ENCODE data around the gene FDXACB1. TPM values are rescaled to one million over a fixed set of nuclear protein-coding genes. Genes with fewer than 3 reads are reported as not detected.

The FDXACB1 gene
- total RNA-seq, 1 experiment from 2014 or later: 2.8 TPM

- H2AK5ac ChIP-seq (ENCODE audit: insufficient read length, low read length): no peak overlapping the region
- Mint-ChIP-seq H3K4me3 (no peak overlapping the region), H3K9me3 (no peaks in the 10 kb centered on the region), H3K27me3 (ENCODE audit: low read depth) (no peaks in the 10 kb centered on the region), H3K36me3 (ENCODE audit: insufficient read depth in 1 of 3, low read depth in 3 of 3) (peaks cover 2 to 21% (median 9%) of the 10 kb centered on the region in 3 experiments; a peak in 5 of 7 replicates), H3K4me1 (peaks cover under 1 to 3% of the 10 kb centered on the region in 2 experiments), H3K27ac (peak overlapping the region in 1 of 3 experiments; percentile 20; a peak in 1 of 7 replicates)
- H3K56ac ChIP-seq (ENCODE audit: insufficient read length, low read depth, low read length): no peak overlapping the region
- H3K4me1 ChIP-seq (ENCODE audit: insufficient read depth, low read length): no peaks in the 10 kb centered on the region
- no peaks in the 10 kb centered on the region for H3K79me1 ChIP-seq (ENCODE audit: insufficient read depth, low read depth, low read length, poor library complexity, severe bottlenecking)
- no peaks in the 10 kb centered on the region for H3K23me2 ChIP-seq (ENCODE audit: insufficient read length, low read depth, low read length, poor library complexity, severe bottlenecking)
- no peaks in the 10 kb centered on the region for H3K27me3 ChIP-seq (ENCODE audit: insufficient read depth, low read length)
- no peak overlapping the region for H4K91ac ChIP-seq (ENCODE audit: insufficient read length, low read depth, low read length)
- no peak overlapping the region for H2BK15ac ChIP-seq (ENCODE audit: low read depth, low read length)
- no peak overlapping the region for H2BK12ac ChIP-seq (ENCODE audit: insufficient read length, low read depth, low read length)
- H3K14ac ChIP-seq (ENCODE audit: insufficient read depth, low read length): no peak overlapping the region
- no peak overlapping the region for H2AFZ ChIP-seq (ENCODE audit: low read length)
- no peak overlapping the region for H3K4ac ChIP-seq (ENCODE audit: low read depth, low read length)
- no peak for DNase-seq
- no peak for TF ChIP-seq CTCF (conservative IDR thresholded peaks at IDR 0.05)
- no peak overlapping the region for H3K4me2 ChIP-seq (ENCODE audit: insufficient read depth, insufficient read length, low read length)
- H4K20me1 ChIP-seq (ENCODE audit: control insufficient read depth, insufficient read depth, insufficient read length): no peaks in the 10 kb centered on the region
- H2BK20ac ChIP-seq (ENCODE audit: low read depth, low read length, poor library complexity, severe bottlenecking): no peak overlapping the region
- H4K8ac ChIP-seq (replicated peaks; ENCODE audit: insufficient read length, low read depth, low read length): no peak overlapping the region
- no peak overlapping the region for H3K9ac ChIP-seq (ENCODE audit: extremely low read depth, insufficient read length, low read length)
- H3K9me3 ChIP-seq (ENCODE audit: control insufficient read depth, low read depth, low read length): no peaks in the 10 kb centered on the region
- no peak overlapping the region for H4K5ac ChIP-seq (ENCODE audit: insufficient read length, low read depth, low read length)
- no peak overlapping the region for H3K27ac ChIP-seq (ENCODE audit: insufficient read length, low read depth, low read length)
- H3K23ac ChIP-seq (ENCODE audit: insufficient read length, low read depth, low read length): no peak overlapping the region
- H2BK120ac ChIP-seq (ENCODE audit: low read depth, low read length, poor library complexity, severe bottlenecking): no peak overlapping the region
- no CpG with 5 or more reads among the region's 2 CpGs for WGBS (ENCODE audit: extremely low coverage, insufficient read length, low lambda C conversion rate)
- no peak overlapping the region for H3T11ph ChIP-seq (ENCODE audit: low read length)
- no peak overlapping the region for H3K18ac ChIP-seq (ENCODE audit: insufficient read length, low read depth, low read length)
- H2BK5ac ChIP-seq (ENCODE audit: insufficient read length, low read length): no peak overlapping the region
- no peaks in the 10 kb centered on the region for H3K79me2 ChIP-seq (ENCODE audit: insufficient read depth, low read length)
Measured at GRCh38 chr11:111852103-111852502, 26.9 kb downstream of the FDXACB1 start.
